Measurements from ENCODE around the gene XCL1.
"Not testable (repeated sequence)": the region's sequence is repeated elsewhere in the genome, so short reads cannot be mapped to it uniquely, and the experiment has no call there.

GRCh38 chr1:168578531-168579185 is 2.3 kb downstream of the XCL1 start:
- TF ChIP-seq CTCF (conservative IDR thresholded peaks at IDR 0.05; ENCODE audit: low read depth, low read length); EZH2phosphoT487 (IDR thresholded peaks at IDR 0.05; ENCODE audit: borderline replicate concordance, low read length); EZH2 (IDR thresholded peaks at IDR 0.05; ENCODE audit: low read length, unreplicated experiment): not testable (repeated sequence)

Measured in PC-3 (cell line).